SU-DHL-6 (cell line): ENCODE results near the gene CERKL.

Source experiments
- H2AFZ ChIP-seq: fragments of 200-600 bp; sonication (generic); 2 replicates; pipeline ENCODE4 v1.6.1; 2014; ENCODE audit warnings: low read depth, mild to moderate bottlenecking, moderate library complexity, mixed read lengths, antibody characterized with exemption, low read length; ENCODE audit not compliant: severe bottlenecking
- H3F3A ChIP-seq: fragments of 200-600 bp; shearing (Covaris generic); 2 replicates; pipeline ENCODE4 v1.6.0; 2016; ENCODE audit warnings: antibody characterized with exemption, mild to moderate bottlenecking; ENCODE audit not compliant: insufficient read depth
- H3K27ac ChIP-seq: fragments of 200-600 bp; sonication (generic); 2 replicates; pipeline ENCODE4 v1.5.1; 2016; ENCODE audit warnings: low read depth, mild to moderate bottlenecking, low read length, moderate library complexity, mixed read lengths
- H3K27me3 ChIP-seq: fragments of 200-600 bp; sonication (generic), shearing (Covaris generic); 2 replicates; pipeline ENCODE4 v1.6.0; 2014; ENCODE audit warnings: mild to moderate bottlenecking, low read length
- H3K36me3 ChIP-seq: fragments of 200-600 bp; sonication (generic); 2 replicates; pipeline ENCODE4 v1.6.1; 2014; ENCODE audit warnings: mild to moderate bottlenecking, low read length, mixed read lengths
- H3K4me2 ChIP-seq: fragments of 300-600, 200-600 bp; shearing (Covaris generic), sonication (generic); 2 replicates; pipeline ENCODE4 v1.6.0; 2014; ENCODE audit warnings: low read length, low read depth, mild to moderate bottlenecking; ENCODE audit not compliant: poor library complexity, severe bottlenecking
- H3K4me3 ChIP-seq: fragments of 200-600 bp; sonication (generic); 2 replicates; pipeline ENCODE4 v1.5.1; 2014; ENCODE audit warnings: antibody characterized with exemption, low read length, mild to moderate bottlenecking, mixed read lengths; ENCODE audit not compliant: insufficient read depth, poor library complexity, severe bottlenecking
- H3K79me2 ChIP-seq: fragments of 200-600 bp; sonication (generic); 2 replicates; pipeline ENCODE4 v1.6.1; 2014; ENCODE audit warnings: mild to moderate bottlenecking, low read length, moderate library complexity; ENCODE audit not compliant: insufficient read depth
- H3K9ac ChIP-seq: fragments of 200-600 bp; sonication (generic); 2 replicates; pipeline ENCODE4 v1.7.0; 2014; ENCODE audit warnings: mild to moderate bottlenecking, low read length
- H3K9me2 ChIP-seq: fragments of 200-600 bp; sonication (generic); replicated peaks from 2 replicates; pipeline ENCODE4 v1.6.1; 2014; ENCODE audit warnings: low read length; ENCODE audit not compliant: insufficient read depth
- H3K9me3 ChIP-seq: fragments of 200-600 bp; sonication (generic); 2 replicates; pipeline ENCODE4 v1.6.1; 2014; ENCODE audit warnings: low read length, mixed read lengths; ENCODE audit not compliant: insufficient read depth
- H4K20me1 ChIP-seq: fragments of 200-600 bp; sonication (generic); 2 replicates; pipeline ENCODE4 v1.6.1; 2014; ENCODE audit warnings: low read depth, mild to moderate bottlenecking, antibody characterized with exemption, low read length, moderate library complexity, mixed read lengths
- CTCF ChIP-seq: fragments of 200-600 bp; sonication (generic); IDR thresholded peaks from one replicate; pipeline ENCODE4 v1.5.1; 2017; ENCODE audit warnings: antibody characterized with exemption, mild to moderate bottlenecking, low read length, moderate library complexity; ENCODE audit not compliant: insufficient read depth, poor library complexity, severe bottlenecking
- EZH2phosphoT487 ChIP-seq: fragments of 200-600 bp; sonication (generic), shearing (Covaris generic); conservative IDR thresholded peaks from 2 replicates; pipeline ENCODE4 v1.6.1; 2018; ENCODE audit warnings: mild to moderate bottlenecking, antibody characterized with exemption, low read length, moderate library complexity, mixed read lengths

The CERKL gene

GRCh38 chr2:181586569-181587081, 70.3 kb downstream of the CERKL start:
- Histone ChIP-seq H3K9ac (peak overlapping the region; percentile 5; the same call in 1 of the 2 replicates), H3F3A (no peaks in the 10 kb centered on the region), H3K36me3 (no peaks in the 10 kb centered on the region), H3K27ac (peak overlapping the region; percentile 67), H3K4me2 (peak overlapping the region; percentile 56), H3K9me2 (no peaks in the 10 kb centered on the region), H3K27me3 (no peaks in the 10 kb centered on the region), H4K20me1 (no peaks in the 10 kb centered on the region), H3K79me2 (no peaks in the 10 kb centered on the region), H2AFZ (peak overlapping the region; percentile 55), H3K9me3 (no peaks in the 10 kb centered on the region), H3K4me3 (peak overlapping the region; percentile 20)
- TF ChIP-seq EZH2phosphoT487 (no peak), CTCF (no peak)

- Histone ChIP-seq H3K79me2 (no peaks in the 10 kb centered on the region), H3K36me3 (no peaks in the 10 kb centered on the region), H3K9ac (no peak overlapping the region), H3K4me3 (no peak overlapping the region), H2AFZ (peak overlapping the region; percentile 66), H4K20me1 (no peaks in the 10 kb centered on the region), H3K4me2 (peak overlapping the region; percentile 56), H3K9me3 (no peaks in the 10 kb centered on the region), H3K27me3 (no peaks in the 10 kb centered on the region), H3K27ac (peak overlapping the region; percentile 67; the same call in 1 of the 2 replicates), H3K9me2 (no peaks in the 10 kb centered on the region), H3F3A (no peaks in the 10 kb centered on the region)
- TF ChIP-seq EZH2phosphoT487: no peak
- no peak for TF ChIP-seq CTCF
Measured at GRCh38 chr2:181585732-181586131, 71.2 kb downstream of the CERKL start.

DNA sequence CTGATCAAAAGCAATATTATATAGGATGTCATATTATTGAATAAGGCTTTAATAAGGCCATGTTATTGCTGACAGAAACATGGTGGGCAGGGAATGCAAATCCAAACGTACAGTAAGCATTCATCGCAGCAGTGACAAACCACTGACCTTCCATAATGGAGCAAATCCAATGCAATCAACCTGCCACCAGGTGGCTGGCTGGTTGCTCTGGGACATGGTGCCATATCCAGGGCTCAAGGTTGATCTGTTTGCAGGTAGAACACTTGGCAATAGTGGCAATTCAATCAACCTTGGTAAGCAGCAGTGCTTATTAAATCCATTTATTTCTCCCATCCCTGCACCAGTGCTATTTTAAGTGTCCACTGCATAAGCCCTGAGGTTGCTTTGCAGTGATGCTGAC, 75.4 kb downstream of the CERKL start:
- H4K20me1 ChIP-seq: no peaks in the 10 kb centered on the region
- H3K36me3 ChIP-seq: no peaks in the 10 kb centered on the region
- H3K4me3 ChIP-seq: no peak overlapping the region
- no peak overlapping the region for H3K27ac ChIP-seq
- H3K9me2 ChIP-seq: no peaks in the 10 kb centered on the region
- H2AFZ ChIP-seq: no peak overlapping the region
- H3K27me3 ChIP-seq: no peaks in the 10 kb centered on the region
- TF ChIP-seq CTCF (no peak), EZH2phosphoT487 (no peak)
- no peaks in the 10 kb centered on the region for H3K79me2 ChIP-seq
- H3K9ac ChIP-seq: no peak overlapping the region
- H3F3A ChIP-seq: no peaks in the 10 kb centered on the region
- no peaks in the 10 kb centered on the region for H3K9me3 ChIP-seq
- H3K4me2 ChIP-seq: no peak overlapping the region
